HTERT RPE-1 (cell line): ENCODE results near the gene GPX1.
"Not testable (repeated sequence)": the region's sequence is repeated elsewhere in the genome, so short reads cannot be mapped to it uniquely, and the experiment has no call there.

Experiments
- in situ Hi-C: fragments of 300-500 bp; cut with MboI; formaldehyde crosslinking; loops from 4 replicates; pipeline ENCODE4 v1.14.3; 2020; ENCODE audit warnings: low sequenced_read_pairs

Gene GPX1

DNA sequence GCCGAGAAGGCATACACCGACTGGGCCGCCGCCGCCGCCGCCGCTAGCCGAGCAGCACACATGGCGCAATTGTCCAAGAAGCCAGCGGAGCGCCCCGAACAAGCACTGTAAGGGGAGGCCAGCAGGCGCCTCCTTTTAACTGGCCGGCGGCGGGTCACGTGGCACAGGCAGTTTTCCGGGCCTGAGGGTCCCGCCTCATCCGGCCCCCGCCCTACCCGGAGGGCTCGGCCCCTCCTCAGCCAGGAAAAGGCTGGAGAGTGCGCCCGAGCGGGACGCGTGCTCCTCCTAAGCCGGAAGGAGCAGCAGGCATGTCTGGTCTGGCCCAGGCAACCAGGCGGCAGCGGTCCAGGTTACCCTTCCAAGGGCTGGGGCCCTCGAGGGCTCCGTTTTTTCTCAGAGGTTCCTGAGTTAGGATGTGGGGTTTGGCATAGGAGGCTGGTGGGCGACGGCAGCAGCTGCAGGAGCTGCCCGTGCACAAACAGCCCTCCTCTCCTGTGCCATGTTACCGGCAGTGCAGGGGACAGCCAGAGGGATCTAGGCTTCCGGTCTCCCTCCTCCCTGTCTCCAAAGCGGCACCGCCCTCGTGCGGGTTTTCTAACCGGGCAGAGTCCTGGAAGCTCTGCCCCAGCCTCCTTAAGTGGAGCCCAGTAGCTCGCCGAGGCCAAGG, at the start of gene GPX1:
Gene GPX1 (minus strand): TSS at position 137 of the 667 bp plus-strand sequence. CDS start 75 bp downstream, at position 62.
- in situ Hi-C loops, result no loop called here

DNA sequence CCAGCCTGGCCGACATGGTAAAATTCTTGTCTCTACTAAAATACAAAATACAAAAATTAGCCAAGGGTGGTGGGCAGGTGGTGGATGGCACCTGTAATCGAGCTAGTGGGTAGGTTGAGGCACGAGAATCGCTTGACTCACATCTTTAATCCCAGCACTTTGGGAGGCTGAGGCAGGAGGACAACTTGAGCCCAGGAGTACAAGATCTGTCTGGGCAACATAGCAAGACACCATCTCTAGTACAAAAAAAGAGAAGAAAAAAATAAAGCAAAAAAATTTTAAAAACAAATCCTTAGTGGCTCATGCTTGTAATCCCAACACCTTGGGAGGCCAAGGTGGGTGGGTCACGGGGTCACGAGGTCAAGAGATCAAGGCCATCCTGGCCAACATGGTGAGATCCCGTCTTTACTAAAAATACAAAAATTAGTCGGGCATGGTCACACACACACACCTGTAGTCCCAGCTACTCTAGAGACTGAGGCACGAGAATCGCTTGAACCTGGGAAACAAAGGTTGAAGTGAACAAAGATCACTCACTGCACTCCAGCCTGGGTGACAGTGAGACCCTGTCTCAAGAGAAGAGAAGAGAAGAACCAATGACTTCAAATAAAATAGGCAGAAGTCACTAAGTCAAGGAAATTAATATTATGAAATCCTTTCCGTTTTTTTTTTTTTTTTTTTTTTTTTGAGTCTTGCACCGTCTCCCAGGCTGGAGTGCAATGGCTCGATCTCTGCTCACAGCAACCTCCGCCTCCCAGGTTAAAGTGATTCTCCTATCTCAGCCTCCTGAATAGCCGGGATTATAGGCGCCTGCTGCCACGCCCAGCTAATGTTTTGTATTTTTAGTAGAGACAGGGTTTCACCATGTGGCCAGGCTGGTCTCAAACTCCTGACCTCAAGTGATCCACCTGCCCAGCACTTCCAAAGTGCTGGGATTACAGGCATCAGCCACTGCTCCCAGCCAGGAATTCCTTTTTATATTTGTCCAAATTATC, 48.7 kb upstream of the GPX1 start:
- in situ Hi-C loops, result no loop called here

DNA sequence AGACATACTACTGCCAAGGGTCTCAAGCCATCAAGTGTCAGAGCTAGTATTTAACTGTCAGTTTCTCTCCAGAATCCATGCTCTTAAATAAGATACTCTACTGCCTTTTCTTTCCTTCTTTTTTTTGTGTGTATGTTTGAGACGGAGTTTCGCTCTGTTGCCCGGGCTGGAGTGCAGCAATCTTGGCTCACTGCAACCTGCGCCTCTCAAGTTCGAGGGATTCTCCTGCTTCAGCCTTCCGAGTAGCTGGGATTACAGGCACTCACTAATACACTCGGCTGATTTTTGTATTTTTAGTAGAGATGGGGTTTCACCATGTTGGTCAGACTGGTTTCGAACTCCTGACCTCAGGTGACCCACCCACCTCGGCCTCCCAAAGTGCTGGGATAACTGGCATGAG, 47.4 kb upstream of the GPX1 start:
- in situ Hi-C loops, result not testable (repeated sequence)

DNA sequence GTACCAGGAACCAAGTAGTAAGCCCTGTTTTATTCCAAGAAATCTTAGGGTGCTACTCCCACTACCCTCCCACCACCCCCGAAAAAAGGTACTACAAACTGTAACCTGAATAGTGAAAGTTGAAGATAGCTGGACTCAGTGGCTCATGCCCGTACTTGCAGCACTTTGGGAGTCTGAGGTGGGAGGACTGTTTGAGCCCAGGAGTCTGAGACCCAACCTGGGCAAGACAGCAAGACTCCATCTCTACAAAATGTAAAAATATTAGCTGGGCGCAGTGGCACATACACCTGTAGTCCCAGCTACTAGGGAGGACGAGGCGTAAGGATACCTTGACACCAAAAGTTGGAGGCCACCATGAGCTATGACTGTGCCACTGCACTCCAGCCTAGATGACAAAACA, 45.7 kb upstream of the GPX1 start:
- in situ Hi-C loops, result no loop called here

DNA sequence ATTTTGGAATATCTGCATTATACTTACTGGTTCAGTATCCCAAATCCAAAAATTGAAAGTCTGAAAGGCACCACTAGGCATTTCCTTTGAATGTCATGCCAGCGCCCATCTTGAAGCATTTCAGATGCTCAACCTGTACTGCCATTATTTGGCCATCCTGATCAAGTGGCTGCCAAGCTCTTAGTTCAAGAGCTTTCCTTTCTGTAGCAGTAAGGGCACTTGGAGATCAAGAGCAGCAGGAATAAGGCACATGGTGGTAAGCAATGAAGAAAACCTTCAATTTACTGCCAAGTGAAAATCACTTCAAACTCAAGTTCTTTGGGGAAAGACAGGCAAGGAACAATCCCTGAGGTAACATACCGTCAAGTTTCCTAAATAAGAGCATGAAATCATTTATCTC, 43.6 kb upstream of the GPX1 start:
- in situ Hi-C loops, result no loop called here

DNA sequence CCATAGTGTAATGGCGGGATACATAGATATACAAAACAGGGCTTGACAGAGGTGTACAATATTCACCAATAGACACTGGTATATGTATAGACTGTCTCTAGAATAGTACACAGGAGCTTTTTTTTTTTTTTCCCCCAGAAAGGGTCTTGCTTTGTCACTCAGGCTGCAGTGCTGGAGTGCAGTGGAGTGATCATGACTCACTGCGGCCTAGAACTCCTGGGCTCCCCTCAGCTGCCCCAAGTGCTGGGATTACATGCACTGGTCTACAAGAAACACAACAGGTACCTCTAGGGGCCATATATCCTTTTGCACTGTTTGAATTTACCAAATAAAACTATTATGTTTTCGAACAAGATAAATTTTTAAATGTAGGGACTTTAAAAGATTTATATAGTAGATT, 41.3 kb upstream of the GPX1 start:
- in situ Hi-C loops, result no loop called here

DNA sequence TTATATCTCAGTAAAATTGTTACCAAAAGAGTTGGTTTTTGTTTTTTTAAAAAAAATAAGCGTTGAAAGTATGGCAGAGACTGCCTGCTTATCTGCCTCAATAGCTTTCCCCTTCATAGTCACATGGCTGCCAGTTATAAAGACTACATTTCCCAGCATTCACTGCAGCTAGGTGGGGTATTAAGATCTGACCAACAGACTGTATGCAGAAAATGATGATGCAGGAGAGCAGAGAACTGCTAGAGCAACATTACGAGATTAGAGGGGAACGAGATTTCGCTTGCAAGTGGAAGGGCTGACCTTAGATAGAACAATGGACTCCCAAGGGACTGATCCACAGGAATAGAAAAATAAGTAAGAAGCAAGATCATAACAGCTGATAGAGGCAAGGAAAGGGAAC, 39.3 kb upstream of the GPX1 start:
- in situ Hi-C loops, result no loop called here

DNA sequence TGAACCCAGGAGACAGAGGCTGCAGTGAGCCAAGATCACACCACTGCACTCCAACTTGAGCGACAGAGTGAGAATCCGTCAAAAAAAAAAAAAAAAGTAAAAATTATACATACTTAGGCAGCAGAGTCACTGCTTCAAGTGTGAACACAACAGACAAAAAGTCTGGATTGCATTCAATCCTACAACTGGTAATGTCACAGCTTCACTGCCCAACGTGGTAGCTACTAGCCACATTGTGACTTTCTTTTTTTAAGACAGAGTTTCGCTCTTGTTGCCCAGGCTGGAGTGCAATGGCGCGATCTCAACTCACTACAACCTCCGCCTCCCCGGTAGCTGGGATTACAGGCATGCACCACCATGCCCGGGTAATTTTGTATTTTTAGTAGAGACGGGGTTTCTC, 33.2 kb upstream of the GPX1 start:
- in situ Hi-C loops, result not testable (repeated sequence)

DNA sequence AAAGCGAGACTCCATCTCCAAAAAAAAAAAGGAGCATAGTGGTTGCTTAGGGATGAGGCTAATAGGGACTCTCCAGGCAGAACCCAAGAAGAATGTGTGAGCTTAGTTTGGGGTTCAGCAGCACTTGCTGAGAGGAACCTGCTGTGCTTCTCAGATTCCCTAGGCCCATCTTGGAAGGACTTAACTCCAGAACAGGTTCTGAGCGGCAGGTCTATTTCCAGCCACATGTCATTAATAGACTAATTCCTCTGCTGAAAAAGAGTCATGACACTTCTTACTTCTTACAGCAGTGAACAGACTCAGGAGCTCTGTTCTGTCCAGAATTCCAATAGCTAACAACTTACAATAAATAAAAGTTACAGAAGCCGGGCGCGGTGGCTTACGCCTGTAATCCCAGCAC, 31.1 kb upstream of the GPX1 start:
- in situ Hi-C loops, result no loop called here

DNA sequence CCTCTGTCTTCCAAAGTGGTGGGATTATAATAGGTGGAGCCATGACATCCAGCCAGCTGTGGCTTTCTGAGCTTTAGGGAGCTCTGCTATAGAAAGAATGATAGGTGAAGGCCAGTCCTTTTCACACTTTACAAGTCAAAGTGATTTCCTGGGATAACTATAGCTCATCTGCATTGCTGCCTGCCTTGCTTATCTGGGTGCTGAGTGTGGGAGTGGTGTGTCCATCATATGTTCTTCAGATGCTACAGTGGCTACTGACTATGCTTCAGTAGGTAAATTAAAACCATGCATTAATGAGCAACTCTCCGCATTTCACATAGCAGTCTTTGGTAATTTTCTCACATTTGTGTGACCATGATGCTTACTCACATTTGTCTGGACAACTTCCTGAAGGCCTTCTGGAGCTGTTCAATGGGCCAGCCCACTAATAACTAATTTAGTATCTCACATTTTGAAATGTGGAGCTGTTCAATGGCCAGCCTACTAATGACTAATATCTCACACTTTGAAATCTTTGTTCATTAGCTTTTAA, 30.2 kb upstream of the GPX1 start:
- in situ Hi-C loops, result no loop called here

DNA sequence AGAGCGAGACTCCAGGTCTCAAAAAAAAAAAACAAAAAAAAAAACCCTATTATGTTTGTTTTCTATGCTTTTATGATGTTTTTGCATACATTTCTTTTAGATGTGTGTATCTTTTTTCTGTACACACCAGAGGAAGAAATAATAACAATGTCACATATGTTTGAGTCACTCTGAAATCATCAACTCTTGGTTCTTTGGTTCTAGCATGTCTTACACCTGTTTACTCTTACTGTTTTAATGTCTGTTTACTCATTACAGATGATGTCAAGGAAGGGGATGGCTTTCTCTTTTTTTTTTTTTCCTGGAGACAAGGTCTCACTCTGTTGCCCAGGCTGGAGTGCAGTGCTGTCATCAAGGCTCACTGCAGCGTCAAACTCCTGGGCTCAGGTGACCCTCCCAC, 29.6 kb upstream of the GPX1 start:
- in situ Hi-C loops, result no loop called here

DNA sequence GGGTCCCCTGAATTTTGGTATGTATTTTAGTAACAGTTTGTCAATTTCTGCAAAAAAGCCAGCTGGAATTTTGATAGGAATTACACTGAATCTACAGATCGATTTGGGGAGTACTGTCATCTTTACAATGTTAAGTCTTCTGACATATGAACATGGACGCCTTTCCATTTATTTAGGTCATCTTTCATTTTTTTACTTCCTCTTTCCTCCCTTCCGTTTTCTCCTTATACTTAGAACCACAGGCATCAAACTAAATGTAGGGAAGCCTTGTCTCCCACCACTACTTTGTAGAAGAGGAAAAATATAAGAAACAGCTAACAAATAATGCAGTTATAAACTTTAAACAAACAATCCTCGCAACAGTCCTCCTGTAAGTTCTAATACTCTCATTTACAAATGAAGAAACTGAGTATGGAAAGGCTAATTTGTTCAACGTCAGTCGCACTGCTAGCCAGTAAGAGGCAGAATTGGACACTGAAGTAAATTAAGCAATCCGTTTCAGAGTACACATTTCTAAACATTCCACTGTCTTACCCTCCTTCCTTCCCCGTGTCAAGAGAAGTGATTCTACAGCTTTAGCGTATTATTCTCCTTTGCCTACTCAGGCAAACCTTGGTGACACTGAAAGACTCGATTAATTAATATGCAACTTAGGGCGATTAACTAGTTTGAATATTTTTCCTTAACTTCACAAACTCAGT, 28.1 kb upstream of the GPX1 start:
- in situ Hi-C loops, result no loop called here

DNA sequence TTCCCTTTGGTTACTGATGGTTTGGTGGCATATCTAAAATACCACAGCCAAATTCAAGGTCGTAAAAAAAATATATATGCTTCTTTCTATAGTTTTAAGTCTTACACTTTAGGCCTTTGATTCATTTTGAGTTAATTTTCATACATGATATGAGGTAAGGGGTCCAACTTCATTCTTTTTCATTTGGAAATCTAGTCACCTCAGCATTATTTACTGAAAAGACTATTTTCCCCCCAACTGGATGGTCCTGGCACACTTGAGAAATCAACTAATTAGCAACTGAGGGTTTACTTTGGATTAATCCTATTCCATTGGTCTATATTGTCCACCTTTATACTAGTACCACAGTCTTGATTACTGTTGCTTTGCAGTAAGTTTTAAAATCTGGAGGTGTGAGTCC, 27.5 kb upstream of the GPX1 start:
- in situ Hi-C loops, result no loop called here

DNA sequence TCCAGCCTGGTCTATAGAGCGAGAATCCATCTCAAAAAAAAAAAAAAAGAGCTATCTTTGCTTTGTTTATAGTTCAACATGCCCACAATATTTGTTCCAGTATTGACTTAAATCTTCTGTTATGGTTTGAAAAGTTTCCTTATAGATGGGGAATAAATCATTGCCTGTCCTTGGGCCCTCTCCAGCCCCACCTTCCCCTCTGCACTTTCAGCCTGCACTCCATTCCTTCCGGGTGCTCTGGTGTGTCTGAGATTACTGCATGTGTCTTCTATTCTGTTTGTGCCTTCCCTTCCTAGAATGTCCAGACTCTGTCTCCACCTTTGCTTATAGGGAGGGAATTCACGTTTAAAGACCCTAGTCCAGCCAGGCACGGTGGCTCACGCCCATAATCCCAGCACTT, 25.2 kb upstream of the GPX1 start:
- in situ Hi-C loops, result no loop called here

DNA sequence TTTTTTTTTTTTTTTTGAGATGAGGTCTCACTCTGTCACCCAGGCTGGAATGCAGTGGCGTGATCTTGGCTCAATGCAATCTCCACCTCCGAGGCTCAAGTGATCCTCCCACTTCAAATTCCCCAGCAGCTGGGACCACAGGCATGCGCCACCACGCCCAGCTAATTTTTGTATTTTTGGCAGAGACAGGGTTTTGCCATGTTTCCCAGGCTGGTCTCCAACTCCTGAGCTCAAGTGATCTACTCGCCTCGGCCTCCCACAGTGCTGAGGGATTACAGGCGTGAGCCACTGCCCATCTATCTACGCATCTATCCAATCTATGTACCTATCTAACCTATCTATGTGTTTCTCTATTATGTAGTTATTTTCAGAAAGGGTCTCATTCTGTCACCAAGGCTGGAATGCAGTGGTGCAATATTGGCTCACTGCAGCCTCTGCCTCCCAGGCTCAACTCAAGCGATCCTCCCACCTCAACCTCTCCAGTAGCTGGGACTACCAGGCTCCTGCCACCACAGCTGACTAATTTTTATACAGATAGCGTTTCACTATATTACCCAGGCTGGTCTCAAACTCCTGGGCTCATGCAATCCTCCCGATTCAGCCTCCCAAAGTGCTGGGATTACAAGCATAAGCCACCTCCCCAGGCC, 20.2 kb upstream of the GPX1 start:
- in situ Hi-C loops, result no loop called here

DNA sequence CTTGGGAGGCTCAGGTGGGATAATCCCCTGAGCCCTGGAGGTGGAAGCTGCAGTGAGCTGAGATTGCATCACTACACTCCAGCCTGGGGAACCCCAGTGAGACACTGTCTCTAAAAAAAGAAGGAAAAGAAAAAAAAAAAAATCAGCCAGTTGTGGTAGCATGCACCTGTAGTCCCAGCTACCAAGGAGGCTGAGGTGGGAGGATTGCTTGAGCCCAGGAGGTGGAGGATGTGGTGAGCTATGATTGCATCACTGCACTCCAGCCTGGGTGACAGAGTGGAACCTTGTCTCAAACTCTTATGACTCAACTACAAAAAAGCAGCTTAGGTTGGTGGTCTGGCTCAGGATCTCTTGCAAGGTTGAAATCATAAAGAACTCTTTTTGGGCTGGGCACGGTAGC, 19.3 kb upstream of the GPX1 start:
- in situ Hi-C loops, result no loop called here

DNA sequence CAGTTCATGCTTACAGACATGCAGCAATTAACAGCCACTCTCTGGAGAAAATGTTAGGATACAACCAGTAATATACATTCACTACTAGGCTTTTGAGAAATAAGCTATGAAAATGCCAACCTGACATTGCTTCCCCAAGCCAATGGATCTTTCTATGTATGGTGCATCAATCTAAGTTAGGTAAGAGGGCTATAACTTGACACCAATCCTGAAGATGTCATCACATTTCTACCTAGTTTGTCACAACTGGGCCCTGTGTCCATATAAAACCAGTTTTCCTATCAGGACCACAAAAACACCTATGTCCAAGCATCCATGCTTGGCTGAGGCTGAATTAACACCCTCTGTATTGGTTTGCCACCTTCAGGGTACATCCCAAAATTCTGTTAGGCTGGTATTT, 13.8 kb upstream of the GPX1 start:
- in situ Hi-C loops, result no loop called here

DNA sequence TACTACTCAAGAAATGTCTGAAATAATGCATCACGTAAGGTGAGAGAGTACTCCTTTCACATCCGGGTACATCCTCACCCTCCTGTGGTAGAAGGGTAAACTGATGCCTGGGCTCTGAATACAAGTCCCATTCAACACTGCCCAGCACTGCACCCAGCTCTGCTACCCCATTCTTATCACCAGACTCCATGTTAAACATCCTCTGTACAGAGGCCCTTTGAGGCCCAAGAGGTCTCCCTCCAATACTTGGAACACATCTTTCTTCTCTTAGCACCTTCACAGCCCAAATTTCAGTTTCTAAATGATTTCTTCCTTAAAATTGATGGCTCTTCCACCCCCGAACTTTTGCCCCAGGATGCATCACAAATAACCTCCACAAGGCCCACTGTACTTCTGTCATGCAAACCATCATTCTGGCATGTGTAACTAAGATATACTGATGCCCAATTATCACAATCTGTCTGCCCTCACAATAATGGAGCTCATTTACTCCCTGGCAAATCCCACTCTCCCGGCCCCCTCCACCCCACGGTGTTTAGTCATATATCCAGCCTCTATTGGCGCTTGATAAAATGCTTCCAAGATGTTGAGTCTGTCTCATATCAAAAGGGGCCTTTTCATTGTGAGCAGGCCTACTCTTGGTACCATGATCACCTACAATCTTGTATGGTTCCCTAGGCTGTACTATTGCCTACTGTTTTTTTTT, 12.6 kb upstream of the GPX1 start:
- in situ Hi-C loops, result no loop called here

DNA sequence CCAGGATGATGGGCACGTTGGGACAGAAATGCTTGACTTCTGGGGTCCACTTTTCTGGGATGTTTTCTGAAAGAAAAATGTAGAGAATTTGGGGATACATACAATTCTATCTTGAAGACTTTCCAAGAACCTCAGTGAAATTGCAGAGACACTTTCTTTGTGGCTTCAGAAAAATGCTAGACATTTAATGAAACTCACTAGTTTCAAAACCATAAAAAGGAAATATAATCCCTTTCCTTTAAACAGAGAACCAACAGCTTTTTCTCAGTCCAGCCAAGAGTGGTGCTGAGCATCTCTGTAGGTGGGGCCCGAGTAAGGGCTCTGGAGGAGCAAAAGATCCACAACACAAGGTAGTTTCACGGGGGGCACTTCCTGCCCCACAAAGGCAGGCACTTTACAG, 4.4 kb upstream of the GPX1 start:
- in situ Hi-C loops, result no loop called here

DNA sequence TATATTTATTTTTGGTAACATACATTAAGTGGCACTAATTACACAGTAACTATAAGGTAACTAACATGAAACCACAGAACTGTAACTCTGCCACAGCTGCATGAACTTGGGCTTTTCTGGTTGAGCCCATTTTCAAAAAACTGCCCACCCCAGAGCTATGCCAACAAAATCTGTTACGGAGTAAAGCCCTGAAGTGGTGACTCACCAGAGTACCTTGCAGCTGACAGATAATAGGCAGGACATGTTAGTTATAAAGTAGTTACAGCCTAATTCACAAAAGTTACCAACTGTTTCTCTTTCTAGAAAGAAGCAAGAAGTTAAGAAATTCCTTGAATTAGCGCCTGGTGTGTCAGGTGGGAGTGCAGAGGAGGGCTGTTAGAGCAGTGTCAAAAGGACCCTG, 1.5 kb upstream of the GPX1 start:
- in situ Hi-C loops, result no loop called here
